Left lung (tissue), 10 donors: Measurements from ENCODE around the gene SKP1. TPM values are rescaled to one million over a fixed set of nuclear protein-coding genes. Genes with fewer than 3 reads are reported as not detected.

Experiments used
- ATAC-seq: fragments of 200-7000 bp; cut with Tn5 transposase; one replicate; pipeline ENCODE4 v1.9.1; 2020; ENCODE audit warnings: moderate library complexity
- DNase-seq, 4 donors: peaks; one replicate each; pipeline ENCODE4 v3.0.0-alpha.2; 2013 to 2020
- H3K27ac ChIP-seq, 2 donors: fragments of 200-600 bp; sonication (generic) in 1 of 2; one replicate each; pipeline versions ENCODE4 v1.5.0 to v1.8.0; 2020 to 2021
- H3K27me3 ChIP-seq, 2 donors: fragments of 200-600 bp; sonication (generic) in 1 of 2; one replicate each; pipeline versions ENCODE4 v1.5.0 to v1.8.0; 2020 to 2021
- H3K36me3 ChIP-seq, 2 donors: fragments of 200-600 bp; sonication (generic) in 1 of 2; one replicate each; pipeline versions ENCODE4 v1.5.0 to v1.8.0; 2020 to 2021
- H3K4me1 ChIP-seq, 2 donors: fragments of 200-600 bp; one replicate each; pipeline ENCODE4 v1.8.0; 2021
- H3K4me3 ChIP-seq, 2 donors: fragments of 200-600 bp; sonication (generic) in 1 of 2; one replicate each; pipeline versions ENCODE4 v1.5.0 to v1.8.0; 2020 to 2021; ENCODE audit warnings: mild to moderate bottlenecking in 1 of 2
- H3K9me3 ChIP-seq, 2 donors: fragments of 200-600 bp; sonication (generic) in 1 of 2; one replicate each; pipeline versions ENCODE4 v1.5.0 to v1.8.0; 2020 to 2021
- CTCF ChIP-seq, 2 donors: fragments of 200-600 bp; sonication (generic) in 1 of 2; IDR thresholded peaks; one replicate each; pipeline versions ENCODE4 v1.5.0 to v1.8.0; 2021; ENCODE audit warnings: antibody characterized with exemption in 2 of 2
- intact Hi-C, 2 donors: fragments of 100-400 bp; cut with DNase I; formaldehyde crosslinking; loops; one replicate each; pipeline versions ENCODE4 v1.11.2 to v1.14.2; 2022
- polyA plus RNA-seq, 6 donors: library from polyadenylated mRNA; unstranded; fragments of 120-200 nt; gene quantifications; one replicate each; pipeline ENCODE4 v1.2.1, GENCODE V29; 2013; ENCODE audit not compliant: insufficient read length in 6 of 6
- total RNA-seq, 2 donors: library from RNA; stranded (reverse); fragmentation: NEBNext Ultra II Directional; extraction: Animal tissue kit (Norgen Biotek cat#: 25700); gene quantifications; one replicate each; pipeline ENCODE4 v1.2.1, GENCODE V29; 2021
- donor health status: DM: no; HTN: yes; CAD: no.
- donor health status: DM: no; HTN: no; CAD: no.

SKP1 gene
- total and polyA plus RNA-seq, 8 donors: 259 to 584 (median 547) TPM

- Histone ChIP-seq H3K4me1 (peaks cover 11 to 35% of the 10 kb centered on the region in 2 donors), H3K27me3 (no peaks in the 10 kb centered on the region), H3K4me3 (peak overlapping the region; percentile 88 to 93), H3K9me3 (no peaks in the 10 kb centered on the region), H3K27ac (peak overlapping the region; percentile 99), H3K36me3 (peaks cover 0 to 13% of the 10 kb centered on the region in 2 donors)
- ATAC-seq (peak; percentile 45), DNase-seq (peak in 2 of 4 donors; percentile 26 to 39)
- intact Hi-C loops: no loop called here
- no peak for TF ChIP-seq CTCF (IDR thresholded peaks at IDR 0.05)
Measured at GRCh38 chr5:134177369-134178095, 782 bp upstream of the SKP1 start.

GRCh38 chr5:134175921-134176510, 734 bp downstream of the SKP1 start:
- peaks cover 0 to 28% of the 10 kb centered on the region in 2 donors for H3K36me3 ChIP-seq
- H3K27me3 ChIP-seq: no peaks in the 10 kb centered on the region
- intact Hi-C loops: no loop called here
- TF ChIP-seq CTCF (IDR thresholded peaks at IDR 0.05): no peak
- ATAC-seq (peak; percentile 39), DNase-seq (peak in 3 of 4 donors; percentile 5 to 46 (median 27))
- H3K27ac ChIP-seq: peak overlapping the region; percentile 99
- H3K4me3 ChIP-seq: peak overlapping the region; percentile 88 to 93
- H3K4me1 ChIP-seq: peaks cover 11 to 35% of the 10 kb centered on the region in 2 donors
- no peaks in the 10 kb centered on the region for H3K9me3 ChIP-seq

DNA sequence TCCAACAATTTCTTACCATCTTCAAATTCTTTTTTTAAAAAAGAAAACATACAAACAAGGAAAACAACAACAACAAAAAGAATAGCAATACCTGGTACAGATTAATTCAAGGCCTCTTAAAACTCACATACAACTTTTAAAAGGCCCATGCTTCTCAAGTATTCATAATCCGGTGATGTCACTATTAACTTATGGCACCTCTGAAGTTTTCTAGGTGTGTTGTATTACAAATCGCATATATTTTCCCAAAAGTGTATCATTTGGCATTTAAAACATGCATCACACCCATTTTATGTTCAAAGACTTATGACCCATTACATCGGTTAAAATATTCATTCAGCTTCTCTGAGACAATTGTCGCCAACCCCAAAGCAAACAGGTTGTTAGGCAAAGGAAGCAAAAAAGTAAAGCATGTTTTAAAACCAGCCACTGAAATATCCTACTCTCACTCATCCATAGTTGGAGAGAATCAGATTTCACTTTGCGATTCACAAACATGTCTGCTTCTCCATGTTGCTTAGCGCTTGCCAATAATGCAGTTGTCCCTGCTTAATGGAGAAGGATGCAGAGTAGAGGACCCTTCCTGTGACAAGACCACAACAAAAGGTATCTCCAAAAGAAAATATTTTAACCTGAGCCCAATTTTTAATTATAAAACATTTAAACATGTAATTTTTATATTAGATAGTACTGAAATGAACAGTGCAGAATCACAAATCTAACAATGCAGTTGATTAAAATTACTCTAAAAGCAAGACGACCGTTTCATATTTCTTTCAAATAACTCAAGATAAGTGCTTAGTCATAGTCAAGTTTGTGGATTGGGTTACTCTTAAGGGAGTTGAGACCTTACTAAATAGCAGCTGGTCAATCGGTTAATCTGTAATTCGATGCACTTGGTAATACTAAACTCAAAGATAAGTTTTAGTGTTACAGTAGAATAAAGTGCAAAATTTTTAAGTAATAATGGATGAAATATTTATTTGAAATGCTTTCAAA, 1.6 kb downstream of the SKP1 start:
- Histone ChIP-seq H3K27ac (peak overlapping the region; percentile 99), H3K4me3 (peak overlapping the region; percentile 88 to 93)
- intact Hi-C loops: no loop called here

DNA sequence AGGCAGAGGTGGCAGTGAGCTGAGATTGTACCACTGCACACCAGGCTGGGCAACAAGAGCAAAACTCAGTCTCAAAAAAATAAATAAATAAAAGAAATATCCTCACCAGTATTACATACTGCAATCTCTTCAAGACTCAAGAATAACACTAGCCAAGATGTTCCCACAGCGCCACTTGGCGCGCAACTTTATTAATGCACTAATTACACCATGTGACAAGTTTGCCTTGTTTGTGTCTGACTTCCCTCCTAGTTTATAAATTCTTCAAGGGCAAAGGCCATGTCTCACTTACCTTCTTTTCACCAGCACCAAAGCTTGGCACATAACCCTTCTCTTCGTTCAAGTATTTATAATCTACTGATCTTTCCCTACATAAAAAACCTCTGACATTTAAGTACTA, 4.8 kb downstream of the SKP1 start:
- Histone ChIP-seq H3K27me3 (no peaks in the 10 kb centered on the region), H3K4me3 (no peak overlapping the region), H3K9me3 (no peaks in the 10 kb centered on the region), H3K4me1 (peaks cover 8 to 30% of the 10 kb centered on the region in 2 donors), H3K36me3 (peaks cover 0 to 69% of the 10 kb centered on the region in 2 donors), H3K27ac (no peak overlapping the region)
- intact Hi-C loops: no loop called here
- no peak for DNase-seq
- no peak for TF ChIP-seq CTCF (IDR thresholded peaks at IDR 0.05)
- no peak for ATAC-seq

More for the DNA sequence above, 1.6 kb downstream of the SKP1 start:
- ATAC-seq (no peak), DNase-seq (peak in 2 of 4 donors; percentile 7 to 32)
- Histone ChIP-seq H3K4me1 (peaks cover 11 to 35% of the 10 kb centered on the region in 2 donors), H3K36me3 (peaks cover 0 to 37% of the 10 kb centered on the region in 2 donors), H3K27me3 (no peaks in the 10 kb centered on the region), H3K9me3 (no peaks in the 10 kb centered on the region)
- TF ChIP-seq CTCF (IDR thresholded peaks at IDR 0.05): no peak
